ENCODE results near the gene RAD1. TPM values are rescaled to one million over a fixed set of nuclear protein-coding genes. Genes with fewer than 3 reads are reported as not detected.
"Not testable (repeated sequence)": the region's sequence is repeated elsewhere in the genome, so short reads cannot be mapped to it uniquely, and the experiment has no call there.

The RAD1 gene
- total and polyA plus RNA-seq, 9 donors, result 7.6 to 27.3 (median 18.5) TPM

DNA sequence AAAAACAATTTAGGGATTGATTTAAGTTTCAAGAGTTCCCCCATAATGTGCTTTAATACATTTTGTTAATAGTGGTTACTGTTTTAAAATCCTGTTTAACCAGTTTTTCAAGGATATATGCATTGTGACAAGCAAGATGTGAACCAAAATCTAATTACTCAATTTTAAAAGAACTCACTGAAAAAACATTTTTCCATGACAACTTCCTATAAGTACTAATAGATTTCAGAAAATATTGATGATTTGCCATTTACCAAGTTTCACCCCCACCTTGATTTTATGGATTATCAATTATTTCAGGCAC, 9.1 kb upstream of the RAD1 start:
- intact Hi-C loops (cut with DNase I), result no loop called here
- no peak for DNase-seq
- TF ChIP-seq EP300 (IDR thresholded peaks at IDR 0.05) (no peak), CTCF (IDR thresholded peaks at IDR 0.05) (no peak), POLR2A (IDR thresholded peaks at IDR 0.05) (no peak)
- H3K27ac ChIP-seq, result no peak overlapping the region
- H3K36me3 ChIP-seq, result no peaks in the 10 kb centered on the region
- no peak overlapping the region for H3K4me3 ChIP-seq
- no peaks in the 10 kb centered on the region for H3K27me3 ChIP-seq
- no peaks in the 10 kb centered on the region for H3K9me3 ChIP-seq
- no peaks in the 10 kb centered on the region for H3K4me1 ChIP-seq (ENCODE audit: insufficient read depth)

DNA sequence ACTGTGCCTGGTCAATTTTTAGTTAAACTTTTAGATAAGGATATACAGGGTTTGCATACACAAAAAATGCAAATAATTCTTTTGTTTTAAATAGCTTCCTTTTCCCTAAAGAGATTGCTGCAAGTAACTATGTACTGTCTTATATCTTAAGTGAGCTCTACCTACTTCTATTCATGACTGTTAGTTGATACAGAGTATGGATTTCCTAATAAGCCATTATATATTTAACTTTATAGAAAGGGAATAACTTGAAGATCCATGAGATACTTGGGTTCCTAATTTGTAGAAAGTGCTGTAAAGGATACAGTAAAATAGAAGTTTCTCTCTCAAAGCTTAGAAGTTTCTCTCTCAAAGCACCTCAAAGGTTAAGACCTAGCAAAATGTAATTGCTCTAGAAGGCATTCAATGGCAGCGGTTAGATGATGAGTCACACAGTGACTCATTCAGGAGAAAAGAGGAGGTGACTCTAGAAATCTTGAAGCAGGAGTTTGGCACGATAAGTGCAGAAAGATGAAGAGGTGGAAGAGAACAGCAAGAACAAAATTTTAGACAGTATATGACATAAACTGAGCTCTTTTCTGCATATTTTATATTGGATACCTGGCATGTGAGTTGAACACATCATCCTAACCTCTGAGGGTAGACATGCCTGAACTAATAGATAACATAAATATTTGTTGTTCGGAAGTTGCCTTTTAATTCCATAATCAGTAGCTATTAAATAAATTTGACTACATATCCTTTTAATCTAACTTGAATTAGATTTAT, 8.6 kb upstream of the RAD1 start:
- Histone ChIP-seq H3K4me3 (no peak overlapping the region), H3K4me1 (ENCODE audit: insufficient read depth) (no peaks in the 10 kb centered on the region), H3K27me3 (no peaks in the 10 kb centered on the region), H3K27ac (no peak overlapping the region), H3K9me3 (no peaks in the 10 kb centered on the region), H3K36me3 (no peaks in the 10 kb centered on the region)
- TF ChIP-seq POLR2A (IDR thresholded peaks at IDR 0.05), result no peak
- no peak for TF ChIP-seq EP300 (IDR thresholded peaks at IDR 0.05)
- no peak for TF ChIP-seq CTCF (IDR thresholded peaks at IDR 0.05)
- intact Hi-C loops (cut with DNase I), result no loop called here
- WGBS, 3 donors, result 31 to 39% (median 35%) methylated on average over 3 of the region's 3 CpGs
- no peak for DNase-seq

GRCh38 chr5:34923256-34923655, 8.0 kb upstream of the RAD1 start:
- H3K27me3 ChIP-seq; intact Hi-C loops (cut with DNase I); H3K4me1 ChIP-seq (ENCODE audit: insufficient read depth); H3K27ac ChIP-seq; H3K4me3 ChIP-seq; DNase-seq; H3K36me3 ChIP-seq; H3K9me3 ChIP-seq: not testable (repeated sequence)
- 77 to 87% (median 80%) methylated on average over 9 of the region's 9 CpGs for WGBS, 3 donors

DNA sequence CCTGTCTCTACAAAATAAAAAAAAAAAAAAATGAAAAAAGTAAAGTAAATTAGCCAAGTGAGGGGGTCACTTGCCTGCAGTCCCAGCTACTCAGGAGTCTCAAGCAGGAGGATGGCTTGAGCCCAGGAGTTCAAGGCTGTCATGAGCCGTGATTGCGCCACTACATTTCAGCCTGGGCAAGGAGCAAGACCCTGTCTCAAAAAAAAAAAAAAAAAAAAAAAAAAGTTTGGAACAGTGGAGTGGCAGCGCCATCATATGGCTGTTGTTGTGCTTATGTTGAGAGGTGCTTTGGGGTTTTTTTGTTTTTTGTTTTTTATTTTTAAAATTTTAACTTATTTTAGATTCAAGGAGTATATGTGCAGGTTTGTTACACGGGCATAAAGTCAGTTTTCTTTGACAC, 3.8 kb upstream of the RAD1 start:
- intact Hi-C loops (cut with DNase I), result loop anchor here in 1 of 4 donors (10.0 kb wide), 1 partner anchor 1236 kb away; the partner anchor contains the start of genes LMBRD2 and SKP2
- Histone ChIP-seq H3K27me3 (no peaks in the 10 kb centered on the region), H3K27ac (no peak overlapping the region), H3K36me3 (no peaks in the 10 kb centered on the region), H3K4me1 (ENCODE audit: insufficient read depth) (peaks cover 4% of the 10 kb centered on the region), H3K9me3 (no peaks in the 10 kb centered on the region), H3K4me3 (no peak overlapping the region)
- TF ChIP-seq POLR2A (IDR thresholded peaks at IDR 0.05) (no peak), EP300 (IDR thresholded peaks at IDR 0.05) (no peak), CTCF (IDR thresholded peaks at IDR 0.05) (no peak)
- no peak for DNase-seq
- 63 to 79% (median 76%) methylated on average over 4 of the region's 4 CpGs for whole genome bisulfite sequencing, 3 donors

- Histone ChIP-seq H3K27ac (no peak overlapping the region), H3K27me3 (no peaks in the 10 kb centered on the region), H3K4me1 (ENCODE audit: insufficient read depth) (peaks cover 6% of the 10 kb centered on the region), H3K36me3 (no peaks in the 10 kb centered on the region), H3K4me3 (no peak overlapping the region), H3K9me3 (no peaks in the 10 kb centered on the region)
- TF ChIP-seq EP300 (IDR thresholded peaks at IDR 0.05), result no peak
- no peak for TF ChIP-seq POLR2A (IDR thresholded peaks at IDR 0.05)
- TF ChIP-seq CTCF (IDR thresholded peaks at IDR 0.05), result no peak
- WGBS, 3 donors, result 71 to 81% (median 78%) methylated on average over 4 of the region's 4 CpGs
- no peak for DNase-seq
- intact Hi-C loops (cut with DNase I), result loop anchor here in 1 of 4 donors (10.0 kb wide), 1 partner anchor 1237 kb away; the partner anchor contains the start of genes LMBRD2 and SKP2
Observed at GRCh38 chr5:34918025-34918424, 2.7 kb upstream of the RAD1 start.
